ENCODE data around the gene ASPDH.

Gene ASPDH

DNA sequence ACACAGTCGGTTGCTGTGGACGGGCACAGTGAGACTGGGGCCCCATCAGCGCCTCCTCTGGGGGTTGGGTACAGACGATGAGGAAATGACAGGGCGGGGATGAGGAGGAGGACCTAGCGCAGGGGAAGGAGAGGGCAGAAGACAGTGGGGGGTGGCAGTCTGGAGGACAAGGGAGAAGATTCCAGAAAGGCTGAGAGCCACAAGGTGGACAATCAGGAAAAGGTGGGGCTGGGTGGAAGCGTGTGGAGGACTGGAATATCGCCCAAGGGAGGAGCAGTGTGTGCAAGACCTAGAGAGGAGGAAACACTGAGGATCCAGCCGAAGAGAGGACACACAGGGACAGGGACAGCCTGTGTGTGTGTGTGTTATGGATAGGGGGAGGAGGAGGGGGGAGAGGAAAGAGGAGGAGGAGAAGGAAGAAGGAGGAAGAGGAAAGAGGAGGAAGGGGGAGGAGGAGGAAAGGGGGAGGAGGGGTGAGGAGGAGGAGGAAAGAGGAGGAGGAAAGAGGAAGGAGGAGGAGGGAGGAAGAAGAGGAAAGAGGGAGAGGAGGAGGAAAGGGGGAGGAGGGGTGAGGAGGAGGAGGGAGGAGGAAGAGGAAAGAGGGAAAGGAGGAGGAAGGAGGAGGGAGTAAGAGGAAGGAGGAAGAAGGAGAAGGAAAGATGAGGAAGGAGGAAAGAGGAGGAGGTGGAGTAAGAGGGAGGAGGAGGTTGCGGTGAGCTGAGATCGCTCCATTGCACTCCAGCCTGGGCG is 21.2 kb downstream of the ASPDH start:
- TF ChIP-seq, protein P1, sequence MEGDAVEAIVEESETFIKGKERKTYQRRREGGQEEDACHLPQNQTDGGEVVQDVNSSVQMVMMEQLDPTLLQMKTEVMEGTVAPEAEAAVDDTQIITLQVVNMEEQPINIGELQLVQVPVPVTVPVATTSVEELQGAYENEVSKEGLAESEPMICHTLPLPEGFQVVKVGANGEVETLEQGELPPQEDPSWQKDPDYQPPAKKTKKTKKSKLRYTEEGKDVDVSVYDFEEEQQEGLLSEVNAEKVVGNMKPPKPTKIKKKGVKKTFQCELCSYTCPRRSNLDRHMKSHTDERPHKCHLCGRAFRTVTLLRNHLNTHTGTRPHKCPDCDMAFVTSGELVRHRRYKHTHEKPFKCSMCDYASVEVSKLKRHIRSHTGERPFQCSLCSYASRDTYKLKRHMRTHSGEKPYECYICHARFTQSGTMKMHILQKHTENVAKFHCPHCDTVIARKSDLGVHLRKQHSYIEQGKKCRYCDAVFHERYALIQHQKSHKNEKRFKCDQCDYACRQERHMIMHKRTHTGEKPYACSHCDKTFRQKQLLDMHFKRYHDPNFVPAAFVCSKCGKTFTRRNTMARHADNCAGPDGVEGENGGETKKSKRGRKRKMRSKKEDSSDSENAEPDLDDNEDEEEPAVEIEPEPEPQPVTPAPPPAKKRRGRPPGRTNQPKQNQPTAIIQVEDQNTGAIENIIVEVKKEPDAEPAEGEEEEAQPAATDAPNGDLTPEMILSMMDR (conservative IDR thresholded peaks at IDR 0.05) = no peak
- H3K27ac ChIP-seq = no peak overlapping the region

DNA sequence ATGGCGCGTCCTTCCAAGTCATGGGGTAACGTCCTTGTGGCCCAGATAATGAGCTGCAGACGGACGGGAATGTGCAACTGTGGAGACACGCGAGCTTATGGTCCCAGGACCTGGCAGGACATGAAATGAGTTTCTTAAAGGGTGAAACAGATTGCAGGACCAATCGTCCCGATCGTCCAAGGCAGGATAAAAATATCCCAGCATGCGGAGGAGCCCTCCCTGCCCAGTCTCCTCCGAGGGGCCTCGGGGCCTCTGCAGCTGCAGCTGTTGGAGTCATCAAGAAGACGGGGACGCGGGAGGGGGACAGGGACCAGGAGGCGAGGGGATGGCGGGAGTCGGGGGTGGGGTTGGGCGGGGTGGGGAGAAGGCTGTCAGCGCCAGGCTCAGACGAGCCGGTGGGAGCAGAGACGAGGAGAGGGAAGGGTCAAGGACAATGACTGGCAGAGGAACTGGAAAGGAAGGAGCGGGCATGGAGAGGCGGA is 22.7 kb downstream of the ASPDH start:
- TF ChIP-seq, protein P1 (conservative IDR thresholded peaks at IDR 0.05) = no peak
- H3K27ac ChIP-seq = no peak overlapping the region

DNA sequence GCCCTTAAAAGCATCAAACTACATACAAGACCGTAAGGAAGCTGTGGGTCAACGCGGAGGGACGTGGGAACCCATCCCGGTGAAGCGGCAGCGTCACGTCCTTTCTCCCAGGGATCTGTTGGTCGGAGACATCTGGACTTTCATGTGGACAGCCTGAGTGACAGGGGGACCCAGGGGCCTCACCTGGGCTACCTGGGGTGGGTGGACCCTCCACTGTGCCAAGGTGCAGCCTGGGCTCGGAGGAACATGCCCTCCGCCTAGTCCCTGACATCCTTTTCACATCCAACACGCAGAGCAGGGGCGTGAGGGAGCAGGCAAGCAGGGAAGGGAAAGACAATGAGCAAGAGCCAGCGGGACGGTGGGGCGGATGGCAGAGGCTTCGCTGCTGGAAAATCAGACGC is 23.3 kb downstream of the ASPDH start:
- no peak overlapping the region for H3K27ac ChIP-seq
- TF ChIP-seq, protein P1 (conservative IDR thresholded peaks at IDR 0.05) = no peak

DNA sequence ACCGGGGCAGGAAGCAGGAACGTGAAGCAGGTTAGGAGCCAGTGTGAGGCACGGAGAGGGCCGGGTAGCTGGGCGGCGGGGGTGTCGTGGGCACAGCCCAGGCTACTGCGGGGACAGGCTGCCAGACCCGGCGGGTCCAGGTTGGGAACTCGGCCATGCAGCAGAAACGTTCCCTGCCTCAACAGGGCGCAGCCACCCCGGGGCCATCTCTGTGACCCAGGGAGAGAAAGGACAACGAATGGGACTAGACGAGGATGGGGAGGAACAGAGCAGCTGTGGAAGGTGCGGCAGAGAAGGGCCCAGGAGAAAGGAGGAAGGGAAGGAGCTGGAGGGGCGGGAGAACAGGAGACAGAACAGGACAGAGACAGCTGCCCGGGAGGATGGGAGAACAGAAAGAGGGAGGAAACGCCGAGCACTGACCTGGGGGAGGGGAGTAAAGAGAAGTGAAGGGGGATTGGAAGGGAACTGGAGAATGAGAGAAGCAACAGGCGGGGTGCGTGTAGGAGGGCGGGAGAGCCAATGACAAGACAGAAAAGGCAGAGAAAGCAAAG is 24.2 kb downstream of the ASPDH start:
- TF ChIP-seq, protein P1 (conservative IDR thresholded peaks at IDR 0.05) = no peak
- H3K27ac ChIP-seq = no peak overlapping the region

DNA sequence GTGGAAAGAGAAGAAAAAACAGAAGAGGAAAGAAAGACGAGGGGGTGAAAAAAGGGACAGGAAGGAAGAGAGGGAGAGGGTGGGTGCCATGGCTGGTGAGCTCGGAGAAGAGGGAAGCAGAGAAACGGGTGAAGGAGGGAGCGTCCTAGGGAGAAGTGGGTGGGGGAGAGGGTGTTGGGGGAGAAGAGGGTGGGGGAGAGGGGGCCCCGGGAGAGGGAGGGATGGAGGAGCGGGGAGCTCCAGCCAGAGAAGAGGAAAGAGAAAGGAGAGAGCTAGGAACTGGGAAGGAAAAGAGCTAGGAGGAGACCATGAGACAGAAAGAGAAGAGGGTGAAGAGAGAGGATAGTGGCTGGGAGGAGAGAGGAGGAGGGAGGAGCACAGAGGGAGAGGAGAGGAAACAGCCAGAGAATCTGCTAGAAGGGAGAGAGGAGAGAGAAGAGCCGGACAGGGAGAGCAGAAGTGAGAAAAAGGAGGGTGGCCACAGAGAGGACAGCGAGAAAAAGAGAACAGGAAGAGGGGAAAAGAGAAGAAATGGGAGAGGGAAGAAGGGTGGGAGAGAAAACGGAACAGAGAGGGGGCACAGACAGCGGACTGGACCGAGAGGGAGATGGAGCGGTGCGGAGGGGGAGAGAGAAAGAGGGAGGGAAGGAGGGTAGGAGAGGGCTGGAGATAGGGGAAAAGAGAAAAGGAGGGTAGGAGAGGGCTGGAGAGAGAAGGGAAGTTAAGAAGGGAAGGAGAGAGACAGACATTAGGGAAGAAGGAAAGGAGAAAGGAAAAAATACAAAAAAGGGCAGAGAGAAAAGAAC is 25.1 kb downstream of the ASPDH start:
- TF ChIP-seq, protein P1 (conservative IDR thresholded peaks at IDR 0.05) = no peak
- H3K27ac ChIP-seq = no peak overlapping the region

DNA sequence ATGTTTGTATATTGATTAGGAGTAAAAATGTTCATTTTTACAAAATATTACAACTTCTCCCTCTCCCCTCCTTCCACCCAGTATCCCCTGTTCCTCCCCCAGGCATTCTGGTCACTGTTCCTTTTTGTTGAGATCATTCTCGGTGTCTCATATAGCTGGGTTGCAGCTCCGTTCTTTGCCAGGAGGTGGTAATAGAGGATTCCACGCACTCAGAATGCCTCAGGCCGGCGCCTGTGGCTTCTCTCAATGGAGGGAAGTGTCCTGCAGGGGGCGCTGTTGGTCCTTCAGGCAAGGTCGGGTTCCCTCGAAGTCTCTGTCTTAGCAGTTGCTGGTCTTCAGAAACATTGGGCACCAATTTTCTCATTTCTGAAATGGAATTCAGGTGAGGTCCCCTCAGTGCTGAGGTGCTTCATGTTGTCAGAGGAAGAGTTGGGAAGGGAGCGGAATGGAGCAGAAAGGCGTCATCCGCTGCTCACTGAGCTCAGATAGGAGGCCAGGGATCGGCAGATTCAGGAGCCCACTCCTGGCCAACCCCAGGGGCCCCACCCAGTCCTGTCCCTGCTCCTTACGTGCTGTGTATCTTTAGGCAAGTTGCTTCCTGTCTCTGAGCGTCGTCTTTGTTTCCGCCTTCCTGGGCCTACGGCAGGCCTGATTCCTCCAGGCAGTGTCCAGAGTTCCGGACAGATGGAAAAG is 26.7 kb downstream of the ASPDH start:
- no peak overlapping the region for H3K27ac ChIP-seq
- TF ChIP-seq, protein P1 (conservative IDR thresholded peaks at IDR 0.05) = peak; percentile 64

All from VCaP (cell line).